CD4-positive, alpha-beta T cell (primary cell): ENCODE measurements around the gene AKAP12. TPM values are rescaled to one million over a fixed set of nuclear protein-coding genes. Genes with fewer than 3 reads are reported as not detected.

Experiments
- ATAC-seq: fragments of 200-7000 bp; cut with Tn5 transposase; one replicate; pipeline ENCODE4 v1.10.0; 2022; ENCODE audit warnings: mild to moderate bottlenecking; ENCODE audit not compliant: poor library complexity
- CTCF ChIA-PET: fragments of 350-600 bp; sonication (Branson Sonifier 250); formaldehyde crosslinking; loops from one replicate; lab custom pipeline; 2021; ENCODE audit warnings: antibody characterized with exemption, inconsistent platforms; lab: Charles Lee
- POLR2A ChIA-PET: fragments of 350-600 bp; sonication (Branson Sonifier 250); formaldehyde crosslinking; loops from one replicate; lab custom pipeline; 2021; ENCODE audit warnings: antibody characterized with exemption, inconsistent platforms; lab: Charles Lee
- DNase-seq, 14 experiments: peaks; one replicate each; pipeline ENCODE4 v3.0.0-alpha.2; 2013 to 2020; ENCODE audit warnings: mixed read lengths in 2 of 14
- H3K27ac ChIP-seq, 2 donors: one replicate each; pipeline versions ENCODE4 v1.5.1 to v1.7.0; 2013; ENCODE audit warnings: low read length in 2 of 2, low read depth in 1 of 2, mild to moderate bottlenecking in 1 of 2
- H3K27me3 ChIP-seq, 2 experiments: 1 replicate in 1 of 2; 2 replicates in 1 of 2; pipeline versions ENCODE4 v1.6.1 to v1.7.0; 2013; ENCODE audit warnings: low read length in 2 of 2, control low read depth in 1 of 2, mild to moderate bottlenecking in 1 of 2, moderate library complexity in 1 of 2; ENCODE audit not compliant: insufficient read depth in 2 of 2, control insufficient read depth in 1 of 2
- H3K36me3 ChIP-seq: one replicate; pipeline ENCODE4 v1.6.1; 2013; ENCODE audit warnings: low read length, control low read depth; ENCODE audit not compliant: insufficient read depth
- H3K4me1 ChIP-seq: one replicate; pipeline ENCODE4 v1.6.1; 2013; ENCODE audit warnings: low read length, control low read depth; ENCODE audit not compliant: insufficient read depth
- H3K4me3 ChIP-seq: one replicate; pipeline ENCODE4 v1.5.1; 2013; ENCODE audit warnings: mild to moderate bottlenecking, low read length, moderate library complexity
- H3K9me3 ChIP-seq, 2 experiments: 1 replicate in 1 of 2; 2 replicates in 1 of 2; pipeline versions ENCODE4 v1.6.1 to v1.7.0; 2013; ENCODE audit warnings: low read length in 2 of 2, mild to moderate bottlenecking in 2 of 2, control low read depth in 1 of 2, moderate library complexity in 1 of 2; ENCODE audit not compliant: control insufficient read depth in 1 of 2, insufficient read depth in 1 of 2
- H3K27ac Mint-ChIP-seq: one replicate; pipeline ENCODE4 v1.8.0; 2020; ENCODE audit warnings: mixed read lengths
- H3K27me3 Mint-ChIP-seq: one replicate; pipeline ENCODE4 v1.8.0; 2021; ENCODE audit warnings: mixed read lengths
- H3K36me3 Mint-ChIP-seq: one replicate; pipeline ENCODE4 v1.8.0; 2021; ENCODE audit warnings: low read depth, mixed read lengths
- H3K4me1 Mint-ChIP-seq: one replicate; pipeline ENCODE4 v1.8.0; 2021; ENCODE audit warnings: low read depth, mixed read lengths
- H3K4me3 Mint-ChIP-seq: one replicate; pipeline ENCODE4 v1.8.0; 2020; ENCODE audit warnings: mild to moderate bottlenecking, mixed read lengths
- H3K9me3 Mint-ChIP-seq: one replicate; pipeline ENCODE4 v1.8.0; 2020; ENCODE audit warnings: mixed read lengths
- intact Hi-C, 2 experiments: fragments of 100-400 bp; cut with DNase I in 1 of 2; cut with micrococcal nuclease in 1 of 2; formaldehyde crosslinking; loops; one replicate each; pipeline versions ENCODE4 v1.15.1 to v1.9.0; 2023 to 2025; cut with DNase I, micrococcal nuclease
- total RNA-seq, 174 experiments: library from RNA in 2 of 174; stranded (reverse) in 2 of 174; gene quantifications; one replicate each; pipeline ENCODE4 v1.2.3 and lab custom pipeline; 2021 to 2026
- TF ChIP-seq, protein P1 (sequence below): fragments of 200-600 bp; IDR thresholded peaks from one replicate; pipeline ENCODE4 v1.8.0; 2022; ENCODE audit warnings: antibody characterized with exemption, mild to moderate bottlenecking

Gene AKAP12
- total RNA-seq, 2 experiments from 2014 or later: 0.03 to 0.05 TPM

DNA sequence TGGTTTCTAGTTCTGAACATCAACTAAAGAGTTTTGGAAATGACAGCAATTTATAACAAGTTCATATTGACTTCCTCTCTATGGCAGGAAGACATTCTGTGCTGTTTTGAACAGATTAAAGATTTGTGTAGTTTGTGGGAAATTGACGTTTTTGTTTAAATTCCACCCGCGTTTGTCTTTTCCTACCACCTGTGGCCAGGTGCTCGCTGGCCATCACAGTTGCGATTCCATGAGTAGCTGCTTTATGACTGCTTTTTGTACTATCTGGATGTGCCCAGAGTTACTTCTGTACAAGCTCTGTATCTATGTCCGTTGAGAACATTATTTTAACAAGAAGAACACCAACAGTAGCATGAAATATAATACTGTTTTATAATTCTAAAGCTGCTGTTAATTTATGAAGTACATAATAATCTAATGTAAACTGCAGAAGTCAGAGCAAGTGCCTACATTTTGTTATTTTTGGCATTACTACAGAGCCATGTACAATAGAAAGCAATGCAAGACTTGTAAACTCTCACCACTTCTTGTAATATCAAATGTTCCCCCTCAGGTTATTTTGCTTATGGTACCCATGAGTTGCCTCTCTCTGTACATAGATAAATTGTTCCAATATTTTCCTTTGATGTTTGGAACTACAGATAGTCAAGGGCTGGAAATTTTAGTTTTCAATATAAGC is 118.1 kb downstream of the AKAP12 start:
- H3K9me3 Mint-ChIP-seq: no peaks in the 10 kb centered on the region
- Histone ChIP-seq H3K27me3 (no peaks in the 10 kb centered on the region), H3K27ac (no peak overlapping the region), H3K4me3 (no peak overlapping the region), H3K9me3 (no peaks in the 10 kb centered on the region), H3K4me1 (peaks cover 5% of the 10 kb centered on the region), H3K36me3 (peaks cover 19% of the 10 kb centered on the region)
- H3K27me3 Mint-ChIP-seq: no peaks in the 10 kb centered on the region
- peaks cover 14% of the 10 kb centered on the region for H3K4me1 Mint-ChIP-seq
- H3K27ac Mint-ChIP-seq: no peak overlapping the region
- DNase-seq (no peak), ATAC-seq (no peak)
- TF ChIP-seq, protein P1, sequence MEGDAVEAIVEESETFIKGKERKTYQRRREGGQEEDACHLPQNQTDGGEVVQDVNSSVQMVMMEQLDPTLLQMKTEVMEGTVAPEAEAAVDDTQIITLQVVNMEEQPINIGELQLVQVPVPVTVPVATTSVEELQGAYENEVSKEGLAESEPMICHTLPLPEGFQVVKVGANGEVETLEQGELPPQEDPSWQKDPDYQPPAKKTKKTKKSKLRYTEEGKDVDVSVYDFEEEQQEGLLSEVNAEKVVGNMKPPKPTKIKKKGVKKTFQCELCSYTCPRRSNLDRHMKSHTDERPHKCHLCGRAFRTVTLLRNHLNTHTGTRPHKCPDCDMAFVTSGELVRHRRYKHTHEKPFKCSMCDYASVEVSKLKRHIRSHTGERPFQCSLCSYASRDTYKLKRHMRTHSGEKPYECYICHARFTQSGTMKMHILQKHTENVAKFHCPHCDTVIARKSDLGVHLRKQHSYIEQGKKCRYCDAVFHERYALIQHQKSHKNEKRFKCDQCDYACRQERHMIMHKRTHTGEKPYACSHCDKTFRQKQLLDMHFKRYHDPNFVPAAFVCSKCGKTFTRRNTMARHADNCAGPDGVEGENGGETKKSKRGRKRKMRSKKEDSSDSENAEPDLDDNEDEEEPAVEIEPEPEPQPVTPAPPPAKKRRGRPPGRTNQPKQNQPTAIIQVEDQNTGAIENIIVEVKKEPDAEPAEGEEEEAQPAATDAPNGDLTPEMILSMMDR: no peak
- no peak overlapping the region for H3K4me3 Mint-ChIP-seq
- H3K36me3 Mint-ChIP-seq: peaks cover 24% of the 10 kb centered on the region
- ChIA-PET POLR2A (interaction anchor here (0.9 to 2.8 kb wide), 2 partner anchors 17 to 32 kb away, joined by 3 to 15 read pairs; no protein-coding TSS in a partner anchor), CTCF (interaction anchor here (1.2 to 2.3 kb wide), 2 partner anchors 12 to 34 kb away, joined by 4 to 8 read pairs; no protein-coding TSS in a partner anchor)
- intact Hi-C loops: no loop called here

DNA sequence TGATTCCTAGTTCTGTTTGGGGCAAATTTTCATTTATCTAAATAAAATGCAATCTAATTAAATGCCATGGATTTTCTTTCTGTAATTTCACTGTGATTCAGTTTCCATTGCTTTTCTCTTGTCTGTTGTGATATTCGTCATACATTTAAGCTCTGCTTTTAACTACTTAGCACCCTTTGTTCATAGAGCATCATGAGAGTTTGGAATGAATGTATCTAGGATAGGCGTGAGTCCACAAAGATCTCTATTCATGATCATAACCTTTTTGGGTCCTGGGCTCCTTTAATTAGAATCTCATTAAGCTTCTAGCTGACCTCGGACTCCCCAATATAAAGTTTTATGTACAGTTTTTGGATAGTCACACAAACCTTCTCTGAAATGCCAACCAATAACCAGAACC is 118.7 kb downstream of the AKAP12 start:
- TF ChIP-seq, protein P1: no peak
- DNase-seq (no peak), ATAC-seq (no peak)
- Histone ChIP-seq H3K27me3 (no peaks in the 10 kb centered on the region), H3K4me1 (no peaks in the 10 kb centered on the region), H3K4me3 (no peak overlapping the region), H3K27ac (no peak overlapping the region), H3K36me3 (peaks cover 19% of the 10 kb centered on the region), H3K9me3 (no peaks in the 10 kb centered on the region)
- Mint-ChIP-seq H3K36me3 (peaks cover 27% of the 10 kb centered on the region), H3K27ac (no peak overlapping the region), H3K27me3 (no peaks in the 10 kb centered on the region), H3K4me1 (peaks cover 14% of the 10 kb centered on the region), H3K4me3 (no peak overlapping the region), H3K9me3 (no peaks in the 10 kb centered on the region)
- CTCF ChIA-PET: interaction anchor here (2.3 kb wide), 1 partner anchor 34 kb away, joined by 8 read pairs; no protein-coding TSS in a partner anchor
- POLR2A ChIA-PET: interaction anchor here (0.9 to 2.8 kb wide), 2 partner anchors 17 to 32 kb away, joined by 3 to 15 read pairs; no protein-coding TSS in a partner anchor
- intact Hi-C loops: no loop called here

DNA sequence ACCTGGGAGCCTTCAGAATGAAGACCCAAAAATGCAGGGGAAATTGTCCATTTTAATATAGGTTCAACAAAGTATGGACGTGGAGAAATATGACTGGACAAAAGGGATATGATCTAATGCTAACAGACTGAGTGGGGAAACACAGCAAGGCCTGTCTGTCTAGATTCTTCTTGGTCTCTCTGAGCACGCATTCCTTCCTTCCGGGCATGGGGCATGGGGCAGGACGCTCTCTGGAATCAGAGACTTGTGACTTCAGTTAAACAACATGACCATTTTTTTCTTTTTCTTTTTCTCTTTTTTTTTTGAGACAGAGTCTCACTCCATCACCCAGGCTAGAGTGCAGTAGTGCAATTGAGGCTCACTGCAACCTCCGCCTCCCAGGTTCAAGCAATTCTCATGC is 119.7 kb downstream of the AKAP12 start:
- H3K4me3 Mint-ChIP-seq: no peak overlapping the region
- H3K36me3 ChIP-seq: peaks cover 19% of the 10 kb centered on the region
- ChIA-PET POLR2A (interaction anchor here (0.6 kb wide), 1 partner anchor 47 kb away, joined by 3 read pairs; no protein-coding TSS in a partner anchor), CTCF (no interaction called here)
- no peaks in the 10 kb centered on the region for H3K9me3 Mint-ChIP-seq
- intact Hi-C loops: no loop called here
- no peak for ATAC-seq
- H3K4me3 ChIP-seq: no peak overlapping the region
- peaks cover 14% of the 10 kb centered on the region for H3K4me1 Mint-ChIP-seq
- DNase-seq: no peak
- H3K27ac ChIP-seq: no peak overlapping the region
- peaks cover 35% of the 10 kb centered on the region for H3K36me3 Mint-ChIP-seq
- H3K4me1 ChIP-seq: no peaks in the 10 kb centered on the region
- H3K27me3 Mint-ChIP-seq: no peaks in the 10 kb centered on the region
- no peak overlapping the region for H3K27ac Mint-ChIP-seq
- TF ChIP-seq, protein P1: no peak
- H3K27me3 ChIP-seq: no peaks in the 10 kb centered on the region
- no peaks in the 10 kb centered on the region for H3K9me3 ChIP-seq
